Activated naive CD4-positive, alpha-beta T cell treated with anti-CD3 and anti-CD28 coated beads for 36 hours (primary cell): ENCODE measurements around the gene SLC2A9. TPM values are rescaled to one million over a fixed set of nuclear protein-coding genes. Genes with fewer than 3 reads are reported as not detected.

Source experiments
- CTCF ChIA-PET: fragments of 350-600 bp; sonication (Branson Sonifier 250); formaldehyde crosslinking; loops from one replicate; lab custom pipeline; 2021; ENCODE audit warnings: antibody characterized with exemption; lab: Charles Lee
- DNase-seq: peaks from one replicate; pipeline ENCODE4 v3.0.0-alpha.2; 2020
- H3K27ac Mint-ChIP-seq: one replicate; pipeline ENCODE4 v1.8.0; 2021; ENCODE audit warnings: mild to moderate bottlenecking, mixed read lengths
- H3K27me3 Mint-ChIP-seq: one replicate; pipeline ENCODE4 v1.8.0; 2021; ENCODE audit warnings: low read depth, mixed read lengths
- H3K36me3 Mint-ChIP-seq: one replicate; pipeline ENCODE4 v1.8.0; 2021; ENCODE audit warnings: low read depth, mixed read lengths
- H3K4me1 Mint-ChIP-seq: one replicate; pipeline ENCODE4 v1.8.0; 2021; ENCODE audit warnings: low read depth, mixed read lengths
- H3K4me3 Mint-ChIP-seq: one replicate; pipeline ENCODE4 v1.8.0; 2021; ENCODE audit warnings: mild to moderate bottlenecking, moderate library complexity, mixed read lengths
- H3K9me3 Mint-ChIP-seq: one replicate; pipeline ENCODE4 v1.8.0; 2021; ENCODE audit warnings: mixed read lengths
- intact Hi-C: fragments of 100-400 bp; cut with micrococcal nuclease; formaldehyde crosslinking; loops from one replicate; pipeline ENCODE4 v1.15.1; 2023
- total RNA-seq, 2 experiments: library from RNA; stranded (reverse); gene quantifications; one replicate each; pipeline ENCODE4 v1.2.3, GENCODE V29; 2021

SLC2A9 gene
- total RNA-seq, 2 experiments from 2014 or later: 0.43 to 0.86 TPM

GRCh38 chr4:10013722-10014121 lies 7.6 kb downstream of the SLC2A9 start:
- H3K36me3 Mint-ChIP-seq: no peaks in the 10 kb centered on the region
- H3K27me3 Mint-ChIP-seq: no peaks in the 10 kb centered on the region
- no peaks in the 10 kb centered on the region for H3K9me3 Mint-ChIP-seq
- DNase-seq: peak; percentile 73
- intact Hi-C loops: loop anchor here (2.0 to 10.0 kb wide), 3 partner anchors 115 to 519 kb away; no protein-coding TSS in a partner anchor
- CTCF ChIA-PET: interaction anchor here (0.7 to 5.6 kb wide), 13 partner anchors 8 to 322 kb away, joined by 3 to 70 read pairs (median 4); no protein-coding TSS in a partner anchor
- no peak overlapping the region for H3K27ac Mint-ChIP-seq
- no peak overlapping the region for H3K4me3 Mint-ChIP-seq
- H3K4me1 Mint-ChIP-seq: peaks cover 5% of the 10 kb centered on the region

- no peaks in the 10 kb centered on the region for H3K9me3 Mint-ChIP-seq
- CTCF ChIA-PET: interaction anchor here (0.7 to 5.3 kb wide), 2 partner anchors 105 to 307 kb away, joined by 3 to 50 read pairs; no protein-coding TSS in a partner anchor
- intact Hi-C loops: loop anchor here (10.0 kb wide), 2 partner anchors 477 to 517 kb away; no protein-coding TSS in a partner anchor
These were observed 9.4 kb downstream of the SLC2A9 start for GRCh38 chr4:10011885-10012284.

GRCh38 chr4:10011277-10011676 lies 10.0 kb downstream of the SLC2A9 start:
- no peak overlapping the region for H3K4me3 Mint-ChIP-seq
- DNase-seq: no peak
- no peak overlapping the region for H3K27ac Mint-ChIP-seq
- H3K36me3 Mint-ChIP-seq: no peaks in the 10 kb centered on the region
- H3K9me3 Mint-ChIP-seq: no peaks in the 10 kb centered on the region
- intact Hi-C loops: loop anchor here (10.0 kb wide), 2 partner anchors 476 to 516 kb away; no protein-coding TSS in a partner anchor
- CTCF ChIA-PET: interaction anchor here (5.3 kb wide), 1 partner anchor 307 kb away, joined by 50 read pairs; no protein-coding TSS in a partner anchor
- H3K4me1 Mint-ChIP-seq: peaks cover 18% of the 10 kb centered on the region
- H3K27me3 Mint-ChIP-seq: no peaks in the 10 kb centered on the region

More at GRCh38 chr4:10011885-10012284, 9.4 kb downstream of the SLC2A9 start:
- peaks cover 15% of the 10 kb centered on the region for H3K4me1 Mint-ChIP-seq
- no peak for DNase-seq
- H3K36me3 Mint-ChIP-seq: no peaks in the 10 kb centered on the region
- H3K4me3 Mint-ChIP-seq: no peak overlapping the region
- no peak overlapping the region for H3K27ac Mint-ChIP-seq
- no peaks in the 10 kb centered on the region for H3K27me3 Mint-ChIP-seq

GRCh38 chr4:10009861-10010500 lies 11.3 kb downstream of the SLC2A9 start:
- Mint-ChIP-seq H3K27ac (no peak overlapping the region), H3K36me3 (no peaks in the 10 kb centered on the region), H3K4me1 (peaks cover 18% of the 10 kb centered on the region), H3K27me3 (no peaks in the 10 kb centered on the region), H3K4me3 (no peak overlapping the region), H3K9me3 (no peaks in the 10 kb centered on the region)
- no peak for DNase-seq
- CTCF ChIA-PET: interaction anchor here (0.9 to 1.5 kb wide), 3 partner anchors 9 to 247 kb away, joined by 3 to 6 read pairs (median 4); no protein-coding TSS in a partner anchor
- intact Hi-C loops: loop anchor here (10.0 kb wide), 3 partner anchors 405 to 515 kb away; no protein-coding TSS in a partner anchor

- Mint-ChIP-seq H3K27ac (no peak overlapping the region), H3K4me3 (no peak overlapping the region), H3K36me3 (no peaks in the 10 kb centered on the region), H3K27me3 (no peaks in the 10 kb centered on the region), H3K4me1 (peaks cover 18% of the 10 kb centered on the region), H3K9me3 (no peaks in the 10 kb centered on the region)
- CTCF ChIA-PET: no interaction called here
- intact Hi-C loops: loop anchor here (10.0 kb wide), 1 partner anchor 404 kb away; no protein-coding TSS in a partner anchor
- DNase-seq: no peak
These were observed 12.7 kb downstream of the SLC2A9 start for GRCh38 chr4:10008609-10009005.

GRCh38 chr4:10007793-10008608 lies 13.3 kb downstream of the SLC2A9 start:
- intact Hi-C loops: loop anchor here (2.0 to 10.0 kb wide), 2 partner anchors 183 to 403 kb away; no protein-coding TSS in a partner anchor
- H3K27me3 Mint-ChIP-seq: no peaks in the 10 kb centered on the region
- peaks cover 18% of the 10 kb centered on the region for H3K4me1 Mint-ChIP-seq

GRCh38 chr4:10007436-10007740 lies 13.9 kb downstream of the SLC2A9 start:
- CTCF ChIA-PET: interaction anchor here (1.0 to 1.6 kb wide), 2 partner anchors 9 to 304 kb away, joined by 3 to 5 read pairs; no protein-coding TSS in a partner anchor
- Mint-ChIP-seq H3K27ac (no peak overlapping the region), H3K4me3 (no peak overlapping the region), H3K9me3 (no peaks in the 10 kb centered on the region), H3K27me3 (no peaks in the 10 kb centered on the region), H3K36me3 (no peaks in the 10 kb centered on the region), H3K4me1 (peaks cover 18% of the 10 kb centered on the region)
- DNase-seq: peak; percentile 44
- intact Hi-C loops: loop anchor here (2.0 to 10.0 kb wide), 2 partner anchors 183 to 403 kb away; no protein-coding TSS in a partner anchor

More at GRCh38 chr4:10007793-10008608, 13.3 kb downstream of the SLC2A9 start:
- Mint-ChIP-seq H3K27ac (no peak overlapping the region), H3K4me3 (no peak overlapping the region), H3K9me3 (no peaks in the 10 kb centered on the region), H3K36me3 (no peaks in the 10 kb centered on the region)
- CTCF ChIA-PET: interaction anchor here (1.0 to 1.6 kb wide), 2 partner anchors 8 to 304 kb away, joined by 3 to 5 read pairs; no protein-coding TSS in a partner anchor
- peak; percentile 23 for DNase-seq

- Mint-ChIP-seq H3K27me3 (no peaks in the 10 kb centered on the region), H3K9me3 (no peaks in the 10 kb centered on the region), H3K4me1 (peaks cover 18% of the 10 kb centered on the region), H3K27ac (no peak overlapping the region), H3K4me3 (no peak overlapping the region), H3K36me3 (no peaks in the 10 kb centered on the region)
- DNase-seq: peak; percentile 49
- intact Hi-C loops: loop anchor here (2.0 to 10.0 kb wide), 2 partner anchors 182 to 402 kb away; no protein-coding TSS in a partner anchor
- CTCF ChIA-PET: interaction anchor here (1.0 to 1.6 kb wide), 3 partner anchors 9 to 303 kb away, joined by 3 to 5 read pairs (median 3); no protein-coding TSS in a partner anchor
These were observed 14.5 kb downstream of the SLC2A9 start for GRCh38 chr4:10006601-10007435.

GRCh38 chr4:10006231-10006600 lies 15.1 kb downstream of the SLC2A9 start:
- H3K27ac Mint-ChIP-seq: no peak overlapping the region
- CTCF ChIA-PET: interaction anchor here (0.9 to 1.0 kb wide), 2 partner anchors 10 to 303 kb away, joined by 3 read pairs; no protein-coding TSS in a partner anchor
- intact Hi-C loops: loop anchor here (2.0 to 10.0 kb wide), 2 partner anchors 181 to 401 kb away; no protein-coding TSS in a partner anchor
- H3K4me3 Mint-ChIP-seq: no peak overlapping the region
- no peaks in the 10 kb centered on the region for H3K36me3 Mint-ChIP-seq
- H3K9me3 Mint-ChIP-seq: no peaks in the 10 kb centered on the region
- peaks cover 18% of the 10 kb centered on the region for H3K4me1 Mint-ChIP-seq
- no peak for DNase-seq
- no peaks in the 10 kb centered on the region for H3K27me3 Mint-ChIP-seq

GRCh38 chr4:10005632-10006031 lies 15.7 kb downstream of the SLC2A9 start:
- H3K27ac Mint-ChIP-seq: no peak overlapping the region
- CTCF ChIA-PET: interaction anchor here (0.9 to 1.0 kb wide), 3 partner anchors 9 to 302 kb away, joined by 3 to 4 read pairs (median 3); no protein-coding TSS in a partner anchor
- no peak overlapping the region for H3K4me3 Mint-ChIP-seq
- no peaks in the 10 kb centered on the region for H3K27me3 Mint-ChIP-seq
- intact Hi-C loops: loop anchor here (2.0 to 10.0 kb wide), 2 partner anchors 181 to 401 kb away; no protein-coding TSS in a partner anchor
- H3K36me3 Mint-ChIP-seq: no peaks in the 10 kb centered on the region
- H3K4me1 Mint-ChIP-seq: peaks cover 16% of the 10 kb centered on the region
- no peaks in the 10 kb centered on the region for H3K9me3 Mint-ChIP-seq
- no peak for DNase-seq

- no peaks in the 10 kb centered on the region for H3K9me3 Mint-ChIP-seq
- peak; percentile 52 for DNase-seq
- intact Hi-C loops: loop anchor here (1.0 to 10.0 kb wide), 2 partner anchors 9 to 399 kb away; no protein-coding TSS in a partner anchor
- peaks cover 24% of the 10 kb centered on the region for H3K4me1 Mint-ChIP-seq
- no peak overlapping the region for H3K4me3 Mint-ChIP-seq
- H3K27me3 Mint-ChIP-seq: no peaks in the 10 kb centered on the region
- no peaks in the 10 kb centered on the region for H3K36me3 Mint-ChIP-seq
- H3K27ac Mint-ChIP-seq: no peak overlapping the region
- CTCF ChIA-PET: no interaction called here
These were observed 17.6 kb downstream of the SLC2A9 start for GRCh38 chr4:10003666-10004065.
